Activated naive CD4-positive, alpha-beta T cell treated with anti-CD3 and anti-CD28 coated beads, Interleukin-2, amount 50 U/mL, for 72 hours (primary cell): ENCODE data around the gene IFT57. TPM values are rescaled to one million over a fixed set of nuclear protein-coding genes. Genes with fewer than 3 reads are reported as not detected.
A peak's percentile ranks its signal among the peaks of the same experiment; 100 is the strongest.
"Not testable (repeated sequence)": the region's sequence is repeated elsewhere in the genome, so short reads cannot be mapped to it uniquely, and the experiment has no call there.

Experiments
- ATAC-seq, 2 donors: fragments of 150-1000 bp; cut with Tn5 transposase; 2 replicates each; pipeline ENCODE4 v1.10.0; 2021; ENCODE audit warnings: mild to moderate bottlenecking in 2 of 2, moderate library complexity in 2 of 2
- DNase-seq, 2 donors: peaks; one replicate each; pipeline ENCODE4 v3.0.0; 2021 to 2022; ENCODE audit warnings: low spot score in 2 of 2
- H3K27ac Mint-ChIP-seq, 2 donors: one replicate each; pipeline ENCODE4 v1.8.0; 2022; ENCODE audit warnings: mild to moderate bottlenecking in 2 of 2, mixed read lengths in 2 of 2
- H3K36me3 Mint-ChIP-seq, 2 donors: one replicate each; pipeline ENCODE4 v1.8.0; 2022; ENCODE audit warnings: mixed read lengths in 2 of 2
- H3K9me3 Mint-ChIP-seq, 2 donors: one replicate each; pipeline ENCODE4 v1.8.0; 2022; ENCODE audit warnings: mixed read lengths in 2 of 2
- total RNA-seq, 2 donors: library from RNA; stranded (reverse); gene quantifications; one replicate each; pipeline ENCODE4 v1.2.3, GENCODE V29; 2022

IFT57 gene, protein sequence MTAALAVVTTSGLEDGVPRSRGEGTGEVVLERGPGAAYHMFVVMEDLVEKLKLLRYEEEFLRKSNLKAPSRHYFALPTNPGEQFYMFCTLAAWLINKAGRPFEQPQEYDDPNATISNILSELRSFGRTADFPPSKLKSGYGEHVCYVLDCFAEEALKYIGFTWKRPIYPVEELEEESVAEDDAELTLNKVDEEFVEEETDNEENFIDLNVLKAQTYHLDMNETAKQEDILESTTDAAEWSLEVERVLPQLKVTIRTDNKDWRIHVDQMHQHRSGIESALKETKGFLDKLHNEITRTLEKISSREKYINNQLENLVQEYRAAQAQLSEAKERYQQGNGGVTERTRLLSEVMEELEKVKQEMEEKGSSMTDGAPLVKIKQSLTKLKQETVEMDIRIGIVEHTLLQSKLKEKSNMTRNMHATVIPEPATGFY
- total RNA-seq, result 10 to 100 TPM; 11.3 to 25.5 TPM

DNA sequence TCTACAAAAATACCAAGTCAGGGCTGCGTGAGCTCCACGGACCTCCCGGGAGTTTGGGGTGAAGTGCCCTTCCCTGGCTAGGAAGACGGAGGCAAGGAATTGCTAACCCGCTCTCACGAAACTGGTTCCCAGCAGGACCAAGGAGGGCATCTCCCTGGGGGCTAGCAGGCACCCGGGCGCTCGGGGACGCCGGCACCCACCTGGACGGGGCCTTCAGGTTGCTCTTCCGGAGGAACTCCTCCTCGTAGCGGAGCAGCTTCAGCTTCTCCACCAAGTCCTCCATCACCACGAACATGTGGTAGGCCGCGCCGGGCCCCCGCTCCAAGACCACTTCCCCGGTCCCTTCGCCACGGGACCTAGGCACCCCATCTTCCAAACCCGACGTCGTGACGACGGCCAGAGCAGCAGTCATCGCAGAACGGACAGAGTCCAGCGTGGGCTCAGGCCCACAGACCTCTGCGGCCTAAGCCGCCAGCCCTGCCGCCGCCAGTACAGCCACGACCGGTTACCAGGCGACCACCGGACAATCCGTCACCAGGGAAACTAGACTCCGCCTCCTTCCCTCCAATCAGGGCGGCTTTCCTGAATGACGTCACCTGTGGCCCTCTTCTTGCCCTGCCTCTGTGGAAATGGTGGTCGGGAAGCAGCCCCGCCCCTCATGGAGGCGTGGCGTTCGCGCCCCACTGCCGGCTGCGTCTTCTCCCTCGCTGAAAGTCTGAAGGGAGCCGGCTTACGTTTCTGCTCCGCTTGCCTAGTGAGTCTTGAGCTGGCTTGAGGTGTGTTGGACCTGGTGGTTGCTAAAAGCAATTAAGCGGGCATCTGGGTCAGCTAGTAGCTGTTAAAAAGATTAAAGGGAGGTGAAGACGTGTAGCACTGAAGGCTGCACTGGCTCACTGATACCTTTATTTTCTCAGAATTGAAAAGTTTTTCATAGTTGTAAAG is at the start of gene IFT57:
TSS of gene IFT57 (minus strand) at position 514 of the 942 bp plus-strand sequence. CDS start at position 412, 102 bp downstream.
- peak; percentile 88 to 94 for ATAC-seq
- Mint-ChIP-seq H3K27ac (peak within 1 kb of the TSS; percentile 97 to 98), H3K9me3 (no peaks in the 10 kb centered on the region), H3K36me3 (peaks cover 7 to 8% of the 10 kb centered on the region in 2 donors)
- DNase-seq, result peak; percentile 91 to 96

DNA sequence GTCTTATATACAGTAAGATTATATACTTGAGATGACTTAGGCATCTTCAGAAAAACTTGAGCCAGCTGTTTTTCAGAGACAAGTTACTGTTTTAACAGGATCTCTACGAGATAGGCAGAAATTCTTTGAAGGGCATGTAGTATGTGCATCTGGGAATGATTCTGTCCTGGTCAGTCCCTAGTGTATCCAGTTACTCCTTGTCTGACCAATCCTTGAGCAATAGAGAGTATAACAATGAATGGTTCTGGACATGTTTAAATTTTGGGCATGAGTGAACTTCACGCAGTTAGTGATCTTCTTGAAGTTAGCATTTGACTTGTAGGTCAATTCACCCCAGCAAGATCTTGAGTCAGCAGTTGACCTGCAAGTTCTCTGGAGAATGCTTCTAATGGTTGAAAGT is 49.4 kb upstream of the IFT57 start:
- Mint-ChIP-seq H3K36me3 (peaks cover 15 to 17% of the 10 kb centered on the region in 2 donors), H3K9me3 (peaks cover 5 to 19% of the 10 kb centered on the region in 2 donors), H3K27ac (no peak overlapping the region)
- DNase-seq, result no peak
- ATAC-seq, result no peak

DNA sequence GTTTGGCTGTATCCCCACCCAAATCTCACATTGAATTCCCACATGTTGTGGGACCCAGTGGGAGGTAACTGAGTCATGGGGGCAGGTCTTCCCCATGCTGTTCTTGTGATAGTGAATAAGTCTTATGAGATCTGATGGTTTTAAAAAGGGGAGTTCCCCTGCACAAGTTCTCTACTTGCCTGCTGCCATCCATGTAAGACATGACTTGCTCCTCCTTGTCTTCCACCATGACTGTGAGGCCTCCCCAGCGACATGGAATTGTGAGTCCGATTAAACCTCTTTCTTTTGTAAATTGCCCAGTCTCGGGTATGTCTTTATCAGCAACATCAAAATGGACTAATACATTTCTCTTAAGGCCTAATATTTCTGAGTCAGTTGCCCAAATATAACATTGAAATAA is 46.0 kb upstream of the IFT57 start:
- H3K27ac Mint-ChIP-seq, ATAC-seq, DNase-seq: not testable (repeated sequence)
- H3K36me3 Mint-ChIP-seq, result peaks cover 11 to 14% of the 10 kb centered on the region in 2 donors
- H3K9me3 Mint-ChIP-seq, result peaks cover 5 to 16% of the 10 kb centered on the region in 2 donors

DNA sequence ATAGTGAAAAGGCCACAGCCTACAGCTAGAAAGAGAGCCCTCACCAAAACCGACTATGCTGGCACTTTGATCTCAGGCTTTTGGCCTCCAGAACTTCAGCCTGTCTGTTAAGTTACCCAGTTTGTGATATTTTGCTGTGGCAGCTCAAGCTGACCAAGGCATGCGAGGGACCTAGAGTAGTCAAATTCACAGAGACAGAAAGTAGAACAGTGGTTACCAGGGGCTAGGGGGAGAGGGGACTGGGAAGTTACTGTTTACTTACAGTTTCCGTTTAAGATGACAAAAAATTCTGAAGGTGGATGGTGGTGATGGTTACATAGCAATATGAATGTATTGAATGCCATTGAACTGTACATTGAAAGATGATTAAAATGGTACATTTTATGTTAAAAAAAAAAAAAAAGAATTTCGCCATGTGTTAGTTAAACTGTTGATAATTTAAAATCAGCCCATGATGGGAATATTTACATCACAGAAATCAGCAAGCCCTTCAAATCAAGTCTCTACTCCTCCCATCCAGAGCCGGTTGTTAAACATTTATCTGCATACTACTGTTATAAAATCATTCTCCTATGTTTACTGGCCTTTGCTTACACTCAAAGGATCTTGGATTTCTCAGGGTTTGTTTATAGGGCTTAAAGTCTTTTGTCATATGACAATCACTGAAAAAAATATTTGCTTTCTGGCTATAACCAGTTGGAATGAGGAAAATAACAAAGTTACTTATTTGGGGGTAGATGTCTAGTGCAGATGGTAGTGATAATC is 42.5 kb upstream of the IFT57 start:
- DNase-seq, result not testable (repeated sequence)
- H3K27ac Mint-ChIP-seq, result peak overlapping the region in 1 of 2 donors; percentile 55
- peak in 1 of 2 donors; percentile 61 for ATAC-seq
- H3K9me3 Mint-ChIP-seq, result peaks cover 5 to 16% of the 10 kb centered on the region in 2 donors
- peaks cover 14 to 16% of the 10 kb centered on the region in 2 donors for H3K36me3 Mint-ChIP-seq

DNA sequence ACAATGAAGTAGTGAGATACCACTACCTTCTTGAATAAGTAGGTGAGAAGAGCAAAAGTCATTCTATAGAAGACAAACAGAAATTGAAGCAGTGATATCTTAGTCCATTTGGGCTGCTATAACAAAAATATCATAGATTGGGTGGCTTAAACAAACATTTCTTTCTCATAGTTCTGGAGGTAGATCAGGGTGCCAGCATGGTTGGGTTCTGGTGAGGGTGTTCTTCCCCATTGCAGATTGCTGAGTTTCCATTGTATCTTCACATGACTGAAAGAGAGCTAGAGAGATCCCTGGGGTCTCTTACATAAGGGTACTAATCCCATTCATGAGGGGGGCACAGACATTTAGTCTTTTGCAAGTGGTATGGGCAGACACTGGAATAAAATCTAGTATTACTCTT is 32.9 kb upstream of the IFT57 start:
- Mint-ChIP-seq H3K9me3 (peaks cover 0 to 4% of the 10 kb centered on the region in 2 donors), H3K27ac (no peak overlapping the region), H3K36me3 (peaks cover 0 to 5% of the 10 kb centered on the region in 2 donors)
- ATAC-seq (no peak), DNase-seq (no peak)

DNA sequence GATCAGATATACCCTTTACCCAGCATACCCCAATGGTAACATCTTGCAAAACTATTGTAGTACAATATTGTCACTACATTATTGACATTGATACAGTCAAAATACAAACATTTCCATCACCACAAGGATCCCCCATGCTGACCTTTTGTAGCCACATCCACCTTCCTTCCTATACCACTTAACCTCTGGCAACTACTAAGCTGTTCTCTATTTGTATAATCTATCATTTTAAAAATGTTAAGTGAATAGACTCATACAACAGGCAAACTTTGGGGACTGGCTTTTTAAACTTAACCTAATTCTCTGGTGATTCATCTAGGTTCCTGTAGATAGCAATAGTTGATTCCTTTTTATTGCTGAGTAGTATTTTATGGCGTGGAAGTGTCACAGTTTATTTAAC is 29.6 kb upstream of the IFT57 start:
- H3K9me3 Mint-ChIP-seq, result peaks cover 0 to 4% of the 10 kb centered on the region in 2 donors
- no peak overlapping the region for H3K27ac Mint-ChIP-seq
- H3K36me3 Mint-ChIP-seq, result no peaks in the 10 kb centered on the region
- DNase-seq, result no peak
- ATAC-seq, result no peak

DNA sequence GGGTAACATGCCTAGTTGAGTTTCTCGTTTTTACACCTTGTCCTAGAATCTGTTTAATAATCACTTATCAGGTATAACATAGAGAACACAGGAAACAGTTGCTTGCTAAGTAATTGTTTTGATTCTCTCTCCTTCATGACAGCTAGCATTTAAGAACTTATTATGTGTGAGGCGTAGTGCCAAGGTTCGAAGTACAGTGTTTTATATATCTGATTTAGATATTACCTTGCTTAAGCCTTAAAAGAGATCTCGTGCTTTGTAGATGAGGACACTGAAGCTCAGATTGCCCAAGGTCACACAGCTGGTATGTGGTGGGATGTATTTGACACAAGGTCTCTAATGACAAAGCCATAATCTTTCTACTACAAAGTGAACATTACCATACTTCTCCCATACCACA is 29.0 kb upstream of the IFT57 start:
- Mint-ChIP-seq H3K9me3 (peaks cover 0 to 4% of the 10 kb centered on the region in 2 donors), H3K27ac (no peak overlapping the region), H3K36me3 (no peaks in the 10 kb centered on the region)
- ATAC-seq (no peak), DNase-seq (no peak)

DNA sequence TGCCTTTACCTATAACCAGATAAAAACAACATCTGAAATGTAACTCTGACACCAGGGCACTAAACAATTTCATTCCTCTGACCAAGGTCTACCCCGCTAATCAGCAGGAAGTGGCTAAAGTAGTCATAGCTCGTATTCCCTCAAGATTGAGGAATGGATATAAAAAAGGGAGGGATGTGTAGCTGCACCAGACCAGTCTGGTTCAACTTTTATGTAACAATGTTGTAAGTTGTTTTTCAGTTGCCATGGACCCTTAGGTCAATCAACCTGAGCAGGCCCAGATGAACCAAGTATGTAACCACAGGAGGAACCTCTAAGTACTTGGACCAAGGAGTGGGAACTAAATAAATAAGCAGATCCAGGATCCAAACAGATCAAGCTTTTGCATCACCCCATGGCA is 28.4 kb upstream of the IFT57 start:
- H3K36me3 Mint-ChIP-seq, result peaks cover 0 to 2% of the 10 kb centered on the region in 2 donors
- no peak for DNase-seq
- no peak overlapping the region for H3K27ac Mint-ChIP-seq
- ATAC-seq, result no peak
- peaks cover 0 to 6% of the 10 kb centered on the region in 2 donors for H3K9me3 Mint-ChIP-seq

DNA sequence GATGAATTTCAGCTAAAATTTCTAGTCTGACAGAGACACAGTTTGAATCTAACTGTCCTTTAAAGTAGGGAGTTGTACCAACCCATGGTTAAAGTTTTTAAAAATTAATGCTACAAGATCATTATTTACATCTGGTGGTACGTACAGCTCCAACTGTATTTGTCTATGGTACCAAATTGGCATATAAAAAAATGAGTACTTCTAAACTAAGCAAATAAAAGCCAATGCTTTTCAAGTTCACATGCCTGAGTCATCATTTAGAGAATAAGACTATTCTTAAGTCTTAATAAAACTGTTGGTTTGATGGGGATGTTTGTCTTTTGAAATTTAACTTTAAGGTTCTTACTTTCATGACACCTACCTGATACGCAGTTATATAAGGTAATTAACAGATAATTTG is 21.0 kb upstream of the IFT57 start:
- ATAC-seq (no peak), DNase-seq (no peak)
- Mint-ChIP-seq H3K9me3 (peaks cover 0 to 18% of the 10 kb centered on the region in 2 donors), H3K27ac (no peak overlapping the region), H3K36me3 (peaks cover 0 to 20% of the 10 kb centered on the region in 2 donors)

DNA sequence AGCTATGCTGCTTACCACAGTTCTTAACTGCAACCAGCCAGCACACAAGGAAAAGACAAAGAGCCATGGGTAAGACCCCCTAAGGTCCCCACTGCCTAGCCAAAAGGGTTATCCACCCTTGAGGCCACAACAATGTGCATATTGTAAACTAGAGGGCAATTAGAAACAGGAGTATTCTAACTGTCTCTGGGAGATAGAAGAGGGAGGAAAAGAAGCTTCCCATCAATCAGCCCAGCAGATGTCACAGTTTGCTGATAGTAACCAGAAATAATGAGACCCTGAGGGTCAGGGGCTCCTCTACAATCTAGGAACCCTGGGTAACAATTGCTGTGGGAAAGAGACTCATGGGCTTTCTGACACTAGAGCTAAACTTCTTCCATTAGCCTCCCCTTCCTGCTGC is 20.6 kb upstream of the IFT57 start:
- ATAC-seq (no peak), DNase-seq (no peak)
- H3K36me3 Mint-ChIP-seq, result peaks cover 0 to 20% of the 10 kb centered on the region in 2 donors
- no peak overlapping the region for H3K27ac Mint-ChIP-seq
- H3K9me3 Mint-ChIP-seq, result peaks cover 0 to 18% of the 10 kb centered on the region in 2 donors

DNA sequence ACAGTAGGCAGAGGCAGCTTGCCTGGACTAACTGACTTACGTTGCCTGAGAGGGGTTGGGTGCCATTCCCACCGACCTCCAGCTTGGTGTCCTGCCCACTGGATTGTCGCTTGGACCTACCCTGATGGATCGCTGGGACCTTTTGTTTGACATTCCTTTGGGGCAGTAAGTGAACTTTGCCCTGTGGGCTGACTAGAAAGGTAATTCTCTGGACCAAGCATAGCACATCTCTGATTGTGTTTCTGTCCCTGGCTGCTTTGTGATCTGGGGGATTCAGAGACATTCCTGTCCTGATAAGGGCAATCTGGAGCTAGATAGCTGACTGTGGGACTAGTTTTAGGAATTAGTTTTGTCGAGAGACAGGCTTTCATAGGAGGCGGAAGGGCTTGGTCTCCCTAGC is 19.5 kb upstream of the IFT57 start:
- Mint-ChIP-seq H3K36me3 (peaks cover 0 to 20% of the 10 kb centered on the region in 2 donors), H3K9me3 (peaks cover 0 to 18% of the 10 kb centered on the region in 2 donors), H3K27ac (no peak overlapping the region)
- DNase-seq (no peak), ATAC-seq (no peak)

DNA sequence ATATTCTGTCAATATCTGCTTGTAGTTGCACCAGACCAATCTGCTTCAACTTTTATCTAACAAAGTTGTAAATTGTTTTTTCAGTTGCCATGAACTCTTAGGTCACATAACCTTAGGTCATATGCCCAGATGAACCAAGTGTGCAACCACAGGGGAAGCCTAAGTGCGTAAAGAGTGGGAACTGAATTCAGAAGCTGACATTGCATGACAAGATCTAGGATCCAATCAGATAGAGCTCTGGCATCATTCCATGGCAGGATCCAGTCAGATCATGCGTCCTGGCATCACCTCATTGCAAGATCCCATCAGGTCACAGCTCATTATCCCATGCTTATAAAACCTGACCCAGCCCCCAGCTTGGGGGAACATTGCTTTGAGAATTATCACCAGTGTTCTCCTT is 18.9 kb upstream of the IFT57 start:
- Mint-ChIP-seq H3K27ac (no peak overlapping the region), H3K36me3 (peaks cover 0 to 20% of the 10 kb centered on the region in 2 donors), H3K9me3 (peaks cover 0 to 18% of the 10 kb centered on the region in 2 donors)
- ATAC-seq, result no peak
- DNase-seq, result no peak

DNA sequence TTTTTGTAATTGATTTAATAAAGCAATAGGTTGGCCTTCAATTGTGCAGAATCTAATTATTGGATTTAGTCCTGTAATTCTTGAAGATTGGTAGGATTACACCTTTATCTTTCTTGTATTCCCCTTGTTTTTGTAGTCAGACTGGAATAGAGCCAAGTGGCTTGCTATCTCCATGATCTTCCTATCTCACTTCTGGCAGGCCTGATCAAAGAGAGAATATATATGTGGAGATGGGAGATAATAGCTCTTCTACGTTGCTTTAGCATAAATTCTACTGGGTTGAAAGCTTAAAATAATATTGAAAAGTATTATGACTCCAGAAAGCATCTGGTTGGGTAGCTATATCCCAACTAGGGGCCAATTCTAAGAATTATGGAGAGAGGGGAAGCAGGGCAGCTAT is 16.9 kb upstream of the IFT57 start:
- Mint-ChIP-seq H3K27ac (no peak overlapping the region), H3K36me3 (peaks cover 0 to 3% of the 10 kb centered on the region in 2 donors), H3K9me3 (peaks cover 0 to 8% of the 10 kb centered on the region in 2 donors)
- ATAC-seq, result no peak
- no peak for DNase-seq

DNA sequence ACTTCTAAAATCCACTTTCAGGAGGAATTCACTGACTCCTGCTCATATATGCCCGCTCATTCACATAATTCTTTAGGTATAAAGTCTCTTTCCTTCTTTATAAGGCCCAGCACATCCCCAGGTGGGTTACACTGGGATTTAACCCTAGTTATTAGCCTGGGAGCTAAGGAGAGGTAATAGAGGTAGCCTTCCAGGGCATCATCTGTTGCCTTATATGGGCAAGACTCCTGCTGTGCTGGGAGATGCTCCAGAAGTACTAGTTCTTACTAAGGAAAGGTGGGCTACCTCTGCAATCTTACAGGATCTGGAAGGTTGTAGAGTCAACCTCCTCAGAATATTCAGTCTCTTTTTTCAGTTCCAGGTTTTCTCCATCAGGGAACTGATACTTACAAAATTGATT is 13.1 kb upstream of the IFT57 start:
- no peaks in the 10 kb centered on the region for H3K9me3 Mint-ChIP-seq
- ATAC-seq (no peak), DNase-seq (no peak)
- no peaks in the 10 kb centered on the region for H3K36me3 Mint-ChIP-seq
- no peak overlapping the region for H3K27ac Mint-ChIP-seq

DNA sequence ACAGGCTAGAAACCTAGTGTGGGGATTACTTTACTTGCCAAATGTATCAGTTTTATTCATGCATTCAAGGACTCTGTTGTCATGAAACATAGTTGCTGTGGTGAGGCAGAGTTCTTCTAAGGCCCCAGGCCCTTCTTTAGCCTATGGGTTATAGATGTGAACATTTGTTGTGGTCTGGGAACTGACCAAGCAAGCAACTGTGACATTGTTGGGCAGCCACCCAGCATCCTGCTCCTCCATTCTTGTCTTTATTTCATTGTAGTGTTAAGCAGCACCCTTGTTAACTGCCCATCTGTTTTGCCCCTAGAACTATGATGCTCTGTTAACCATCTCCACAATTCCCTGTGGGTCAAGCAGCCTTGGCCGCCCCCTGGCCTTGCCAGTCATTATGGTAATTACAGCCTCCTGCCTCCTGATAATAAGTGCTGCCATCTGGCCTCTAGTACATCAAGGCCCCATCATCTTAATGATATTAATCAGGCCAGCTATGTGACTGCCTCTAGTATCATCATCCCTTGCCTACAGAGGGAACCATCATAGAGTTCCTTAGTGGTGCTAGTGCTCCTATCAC is 12.2 kb upstream of the IFT57 start:
- ATAC-seq, result no peak
- H3K27ac Mint-ChIP-seq, result no peak overlapping the region
- no peaks in the 10 kb centered on the region for H3K9me3 Mint-ChIP-seq
- DNase-seq, result no peak
- H3K36me3 Mint-ChIP-seq, result no peaks in the 10 kb centered on the region

DNA sequence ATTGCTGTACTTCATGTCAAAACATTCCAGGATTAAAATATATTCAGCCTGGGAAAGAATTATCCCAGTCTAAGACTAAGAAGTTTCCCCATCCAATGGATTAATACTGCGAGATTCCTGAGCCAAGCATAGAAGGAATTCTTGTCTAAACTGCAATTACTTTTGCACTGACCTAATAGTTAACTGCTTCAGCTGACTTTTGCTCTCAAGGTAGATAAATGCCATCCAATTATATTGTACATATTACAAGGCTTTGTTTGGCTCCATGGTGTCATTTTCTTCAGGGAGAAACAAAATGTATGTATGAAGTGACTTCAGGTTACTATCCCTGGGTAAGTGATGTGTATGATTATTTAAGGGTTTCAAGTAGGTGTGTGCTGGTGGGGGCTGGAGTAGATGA is 6.1 kb upstream of the IFT57 start:
- Mint-ChIP-seq H3K27ac (no peak overlapping the region), H3K36me3 (no peaks in the 10 kb centered on the region)
- no peak for DNase-seq

More for the DNA sequence above, 6.1 kb upstream of the IFT57 start:
- no peaks in the 10 kb centered on the region for H3K9me3 Mint-ChIP-seq
- ATAC-seq, result no peak
